OCI-LY1 (cell line): Measurements from ENCODE around the gene EML1.

Experiments used
- H2AFZ ChIP-seq: fragments of 200-600 bp; sonication (generic), shearing (Covaris generic); 2 replicates; pipeline ENCODE4 v1.6.0; 2014; ENCODE audit warnings: antibody characterized with exemption, mild to moderate bottlenecking, low read length
- H3F3A ChIP-seq: fragments of 200-600 bp; sonication (generic), shearing (Covaris generic); 2 replicates; pipeline ENCODE4 v1.6.0; 2014; ENCODE audit warnings: mild to moderate bottlenecking, antibody characterized with exemption, low read length, moderate library complexity; ENCODE audit not compliant: insufficient read depth
- H3K27ac ChIP-seq: fragments of 200-600 bp; sonication (generic); 2 replicates; pipeline ENCODE4 v1.5.1; 2014; ENCODE audit warnings: low read length, mixed run types, mild to moderate bottlenecking, low read depth; ENCODE audit not compliant: poor library complexity, severe bottlenecking
- H3K27me3 ChIP-seq: fragments of 200-600 bp; sonication (generic); 2 replicates; pipeline ENCODE4 v1.6.0; 2014; ENCODE audit warnings: antibody characterized with exemption, mild to moderate bottlenecking, low read length, moderate library complexity; ENCODE audit not compliant: insufficient read depth
- H3K36me3 ChIP-seq: fragments of 200-600 bp; sonication (generic); 2 replicates; pipeline ENCODE4 v1.6.1; 2014; ENCODE audit warnings: mild to moderate bottlenecking, antibody characterized with exemption, low read length, moderate library complexity, mixed read lengths; ENCODE audit not compliant: insufficient read depth
- H3K4me1 ChIP-seq: fragments of 200-600 bp; sonication (generic); 2 replicates; pipeline ENCODE4 v1.5.1; 2014; ENCODE audit warnings: mild to moderate bottlenecking, low read length, moderate library complexity; ENCODE audit not compliant: insufficient read depth, severe bottlenecking
- H3K4me2 ChIP-seq: fragments of 200-600 bp; sonication (generic), shearing (Covaris generic); 2 replicates; pipeline ENCODE4 v1.6.1; 2014; ENCODE audit warnings: low read length
- H3K4me3 ChIP-seq: fragments of 200-600 bp; sonication (generic); 2 replicates; pipeline ENCODE4 v1.5.1; 2014; ENCODE audit warnings: low read length, low read depth, mild to moderate bottlenecking, mixed read lengths; ENCODE audit not compliant: poor library complexity, severe bottlenecking
- H3K79me2 ChIP-seq: fragments of 200-600 bp; shearing (Covaris generic); 2 replicates; pipeline ENCODE4 v1.6.1; 2016; ENCODE audit warnings: mixed run types, low read length, mixed read lengths; ENCODE audit not compliant: insufficient read depth
- H3K9ac ChIP-seq: fragments of 200-600 bp; sonication (generic), shearing (Covaris generic); 2 replicates; pipeline ENCODE4 v1.6.1; 2014; ENCODE audit warnings: mild to moderate bottlenecking, low read length, mixed read lengths
- H3K9me2 ChIP-seq: fragments of 200-600 bp; sonication (generic), shearing (Covaris generic); 2 replicates; pipeline ENCODE4 v1.6.1; 2014; ENCODE audit warnings: low read depth, mild to moderate bottlenecking, low read length, mixed read lengths
- H3K9me3 ChIP-seq: fragments of 200-600 bp; shearing (Covaris generic); 2 replicates; pipeline ENCODE4 v1.6.1; 2014; ENCODE audit warnings: low read length, mixed read lengths
- H4K20me1 ChIP-seq: fragments of 200-600 bp; sonication (generic), shearing (Covaris generic); 2 replicates; pipeline ENCODE4 v1.6.0; 2016; ENCODE audit warnings: mild to moderate bottlenecking, low read length; ENCODE audit not compliant: insufficient read depth
- EZH2 ChIP-seq: fragments of 200-600 bp; sonication (generic), shearing (Covaris generic); IDR thresholded peaks from 2 replicates; pipeline ENCODE4 v1.8.0; 2017; ENCODE audit warnings: borderline replicate concordance, mixed run types, mild to moderate bottlenecking, antibody characterized with exemption, low read length, moderate library complexity, mixed read lengths
- TF ChIP-seq, protein P1 (sequence below): fragments of 200-600 bp; sonication (generic), shearing (Covaris generic); IDR thresholded peaks from 2 replicates; pipeline ENCODE4 v1.5.1; 2017; ENCODE audit warnings: mild to moderate bottlenecking, antibody characterized with exemption, low read length, moderate library complexity, mixed read lengths

EML1 gene

DNA sequence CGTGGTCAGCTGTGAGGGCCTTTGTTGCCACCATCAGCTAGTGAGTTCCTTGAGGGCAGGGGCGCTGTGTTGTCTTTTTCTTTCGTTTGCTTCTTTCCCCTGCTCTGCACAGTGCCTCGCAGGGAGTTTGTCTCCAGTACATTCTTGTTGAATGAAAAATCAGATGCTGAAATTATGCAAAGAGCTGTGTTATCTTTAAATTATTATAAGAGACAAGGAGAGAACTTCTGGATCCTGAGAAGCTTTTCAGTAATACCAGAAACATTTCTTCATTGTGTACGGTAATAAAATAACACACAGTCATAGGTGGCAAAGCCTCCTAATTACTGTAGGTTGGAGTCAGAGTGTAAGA is 14.9 kb downstream of the EML1 start:
- no peaks in the 10 kb centered on the region for H3K4me1 ChIP-seq
- no peaks in the 10 kb centered on the region for H3F3A ChIP-seq
- no peak overlapping the region for H3K27ac ChIP-seq
- H3K9me2 ChIP-seq = no peaks in the 10 kb centered on the region
- no peak overlapping the region for H3K4me2 ChIP-seq
- H3K36me3 ChIP-seq = no peaks in the 10 kb centered on the region
- no peaks in the 10 kb centered on the region for H3K79me2 ChIP-seq
- H2AFZ ChIP-seq = no peak overlapping the region
- H3K4me3 ChIP-seq = no peak overlapping the region
- no peak for TF ChIP-seq EZH2
- TF ChIP-seq, protein P1, sequence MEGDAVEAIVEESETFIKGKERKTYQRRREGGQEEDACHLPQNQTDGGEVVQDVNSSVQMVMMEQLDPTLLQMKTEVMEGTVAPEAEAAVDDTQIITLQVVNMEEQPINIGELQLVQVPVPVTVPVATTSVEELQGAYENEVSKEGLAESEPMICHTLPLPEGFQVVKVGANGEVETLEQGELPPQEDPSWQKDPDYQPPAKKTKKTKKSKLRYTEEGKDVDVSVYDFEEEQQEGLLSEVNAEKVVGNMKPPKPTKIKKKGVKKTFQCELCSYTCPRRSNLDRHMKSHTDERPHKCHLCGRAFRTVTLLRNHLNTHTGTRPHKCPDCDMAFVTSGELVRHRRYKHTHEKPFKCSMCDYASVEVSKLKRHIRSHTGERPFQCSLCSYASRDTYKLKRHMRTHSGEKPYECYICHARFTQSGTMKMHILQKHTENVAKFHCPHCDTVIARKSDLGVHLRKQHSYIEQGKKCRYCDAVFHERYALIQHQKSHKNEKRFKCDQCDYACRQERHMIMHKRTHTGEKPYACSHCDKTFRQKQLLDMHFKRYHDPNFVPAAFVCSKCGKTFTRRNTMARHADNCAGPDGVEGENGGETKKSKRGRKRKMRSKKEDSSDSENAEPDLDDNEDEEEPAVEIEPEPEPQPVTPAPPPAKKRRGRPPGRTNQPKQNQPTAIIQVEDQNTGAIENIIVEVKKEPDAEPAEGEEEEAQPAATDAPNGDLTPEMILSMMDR = no peak
- H3K9ac ChIP-seq = no peak overlapping the region
- peaks cover 5% of the 10 kb centered on the region; the same call in 1 of the 2 replicates for H3K27me3 ChIP-seq
- no peaks in the 10 kb centered on the region for H3K9me3 ChIP-seq
- H4K20me1 ChIP-seq = no peaks in the 10 kb centered on the region

DNA sequence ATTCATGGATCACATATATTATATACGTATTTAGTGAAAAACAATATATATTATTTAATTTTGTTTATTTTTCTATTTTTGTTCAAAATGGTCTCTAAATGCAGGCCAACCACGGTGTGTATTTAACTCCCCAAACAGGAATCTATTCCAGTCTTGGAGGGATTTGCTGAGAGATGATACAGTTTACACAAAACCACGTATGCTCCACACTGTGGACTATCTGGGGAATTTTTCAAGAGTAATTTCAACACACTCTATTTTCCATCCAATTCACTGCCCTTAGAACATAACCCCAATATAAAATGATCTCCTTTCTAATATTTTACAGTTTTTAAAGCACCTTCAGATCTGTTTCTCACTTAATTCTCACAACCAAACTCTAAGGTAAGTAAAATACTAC is 15.3 kb downstream of the EML1 start:
- Histone ChIP-seq H3K9me2 (no peaks in the 10 kb centered on the region), H3K9ac (no peak overlapping the region)
- TF ChIP-seq, protein P1 = no peak
- TF ChIP-seq EZH2 = no peak

DNA sequence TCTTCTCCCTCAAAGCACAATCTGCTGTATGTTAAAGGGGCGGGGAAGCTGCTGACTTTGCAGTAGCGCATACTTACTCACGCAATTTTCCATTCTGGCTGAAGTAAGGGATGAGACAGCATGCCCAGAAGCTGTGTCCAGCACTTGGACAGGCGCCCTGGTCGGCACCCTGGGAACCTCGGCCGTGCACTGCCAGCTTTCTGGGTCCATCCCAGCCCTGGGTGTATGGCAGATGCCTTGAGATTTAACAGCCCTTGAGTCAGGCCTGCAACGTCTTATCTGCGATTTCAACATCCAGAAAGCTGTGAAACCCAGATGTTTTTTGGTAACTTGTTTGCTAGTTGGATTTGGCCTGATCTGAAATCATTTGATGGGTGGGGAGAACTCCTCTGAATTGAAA is 16.1 kb downstream of the EML1 start:
- Histone ChIP-seq H4K20me1 (no peaks in the 10 kb centered on the region), H3K27ac (no peak overlapping the region), H3K4me1 (no peaks in the 10 kb centered on the region), H2AFZ (no peak overlapping the region), H3K36me3 (no peaks in the 10 kb centered on the region), H3K79me2 (no peaks in the 10 kb centered on the region), H3K9me3 (no peaks in the 10 kb centered on the region), H3K4me3 (no peak overlapping the region), H3F3A (no peaks in the 10 kb centered on the region), H3K4me2 (no peak overlapping the region), H3K9me2 (no peaks in the 10 kb centered on the region), H3K9ac (no peak overlapping the region), H3K27me3 (peaks cover 5% of the 10 kb centered on the region; the same call in 1 of the 2 replicates)
- TF ChIP-seq EZH2 = no peak
- TF ChIP-seq, protein P1 = no peak

More for the DNA sequence above, 15.3 kb downstream of the EML1 start:
- Histone ChIP-seq H3K4me1 (no peaks in the 10 kb centered on the region), H3K4me2 (no peak overlapping the region), H3K9me3 (no peaks in the 10 kb centered on the region), H2AFZ (no peak overlapping the region), H3K79me2 (no peaks in the 10 kb centered on the region), H3K4me3 (no peak overlapping the region), H3K27me3 (peaks cover 5% of the 10 kb centered on the region; the same call in 1 of the 2 replicates), H3K27ac (no peak overlapping the region), H3F3A (no peaks in the 10 kb centered on the region), H3K36me3 (no peaks in the 10 kb centered on the region), H4K20me1 (no peaks in the 10 kb centered on the region)
